GM19328 (cell line): ENCODE results near the gene PLD2.
"Not testable (repeated sequence)": the region's sequence is repeated elsewhere in the genome, so short reads cannot be mapped to it uniquely, and the experiment has no call there.

ENCODE experiments used
- ATAC-seq: cut with Tn5 transposase; IDR thresholded peaks from one replicate; pipeline ENCODE4 v1.9.1; 2021; ENCODE audit warnings: mild to moderate bottlenecking, moderate library complexity; ENCODE audit not compliant: unreplicated experiment

PLD2 gene

GRCh38 chr17:4853208-4853671, 46.3 kb downstream of the PLD2 start:
- no peak for ATAC-seq

- no peak for ATAC-seq
These were observed 47.2 kb downstream of the PLD2 start for GRCh38 chr17:4854111-4854681.

GRCh38 chr17:4856271-4856936, 49.5 kb downstream of the PLD2 start:
- no peak for ATAC-seq

- ATAC-seq: no peak
These were observed 50.0 kb downstream of the PLD2 start for GRCh38 chr17:4856937-4857314.

DNA sequence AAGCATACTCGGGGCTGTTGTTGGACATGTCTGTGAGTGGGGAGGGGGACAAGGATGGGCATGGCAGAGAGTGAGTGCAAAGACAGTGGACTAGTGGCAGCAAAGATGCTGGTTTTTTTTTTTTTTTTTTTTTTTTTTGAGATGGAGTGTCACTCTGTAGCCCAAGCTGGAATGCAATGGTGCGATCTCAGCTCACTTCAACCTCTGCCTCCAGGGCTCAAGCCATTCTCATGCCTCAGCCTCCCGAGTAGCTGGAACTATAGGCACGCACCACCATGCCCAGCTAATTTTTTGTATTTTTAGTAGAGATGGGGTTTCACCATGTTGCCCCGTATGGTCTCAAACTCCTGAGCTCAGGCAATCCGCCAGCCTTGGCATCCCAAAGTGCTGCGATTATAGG, 50.4 kb downstream of the PLD2 start:
- ATAC-seq: not testable (repeated sequence)

- ATAC-seq: no peak
These were observed 51.3 kb downstream of the PLD2 start for GRCh38 chr17:4858068-4858881.

DNA sequence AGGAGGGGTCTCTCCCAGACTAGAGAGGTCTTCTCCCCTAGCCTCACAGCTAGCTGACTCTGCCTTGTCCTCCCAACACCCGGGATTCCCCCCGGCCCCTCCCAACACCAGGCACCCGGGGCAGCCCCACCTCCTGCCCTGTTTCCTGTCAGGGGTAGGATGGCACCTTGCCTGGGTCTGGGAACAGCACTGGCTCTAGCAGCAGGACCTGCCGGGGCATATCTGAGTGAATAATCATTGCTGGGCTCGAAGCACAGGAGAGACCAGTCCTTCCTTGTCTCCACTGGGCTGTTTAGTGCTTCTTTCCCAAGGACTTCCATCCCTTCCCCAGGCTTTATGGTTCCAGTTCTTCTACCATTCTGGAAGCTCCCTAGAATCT, 51.9 kb downstream of the PLD2 start:
- ATAC-seq: no peak

DNA sequence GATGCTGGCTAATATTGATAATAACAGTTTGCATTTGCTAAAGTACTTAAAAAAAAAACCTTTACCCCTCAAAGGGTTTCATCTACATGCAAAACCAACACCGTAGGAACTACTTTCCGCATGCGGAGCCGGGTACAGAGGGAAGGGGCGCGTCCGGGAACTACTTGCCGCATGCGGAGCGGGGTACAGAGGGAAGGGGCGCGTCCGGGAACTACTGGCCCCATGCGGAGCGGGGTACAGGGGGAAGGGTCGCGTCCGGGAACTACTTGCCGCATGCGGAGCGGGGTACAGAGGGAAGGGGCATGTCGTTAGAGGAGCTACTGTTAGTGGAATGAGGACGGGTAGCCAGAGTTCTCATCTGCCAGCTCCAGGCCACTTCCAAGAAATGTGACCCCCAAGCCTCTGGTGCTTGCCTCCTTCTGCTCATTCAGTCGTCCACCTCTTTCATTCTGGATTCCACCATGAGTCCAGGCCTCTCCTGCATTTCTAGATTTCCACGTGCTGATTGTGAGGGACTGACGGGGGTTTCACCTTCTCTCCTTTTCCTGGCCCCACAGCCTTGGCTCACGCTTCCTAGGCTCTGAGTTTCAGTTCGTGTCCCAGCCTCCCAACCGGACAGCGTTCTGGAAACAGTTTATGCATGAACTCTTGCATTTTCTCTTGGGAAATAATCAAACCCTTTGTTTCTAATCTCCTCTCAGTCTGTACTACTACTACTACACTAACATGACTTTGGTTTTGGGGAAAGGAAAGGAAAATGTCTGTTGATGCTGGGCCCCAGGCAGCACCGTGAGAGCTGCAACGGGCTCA, 53.1 kb downstream of the PLD2 start:
- no peak for ATAC-seq

DNA sequence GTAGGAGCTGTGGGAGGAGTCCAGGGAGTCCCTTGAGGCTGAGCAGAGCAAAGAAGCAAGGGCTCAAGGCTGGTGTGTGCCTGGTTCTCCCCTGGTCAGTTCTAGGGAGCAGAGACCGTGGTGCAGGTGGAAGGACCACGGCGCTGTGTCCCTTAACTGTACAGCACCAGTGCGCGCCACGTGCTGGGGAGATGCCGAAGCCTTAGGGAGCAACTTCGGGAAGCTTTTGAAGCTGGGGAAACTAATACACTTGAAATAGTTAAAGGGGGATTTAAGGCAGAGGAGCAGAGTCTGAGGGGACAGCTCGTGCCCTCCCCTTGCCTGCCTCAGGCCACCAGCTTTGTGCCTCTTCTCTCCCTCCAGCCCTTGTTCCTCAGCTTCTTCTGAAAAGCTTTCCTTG, 53.7 kb downstream of the PLD2 start:
- no peak for ATAC-seq

GRCh38 chr17:4861052-4861451, 54.1 kb downstream of the PLD2 start:
- no peak for ATAC-seq

DNA sequence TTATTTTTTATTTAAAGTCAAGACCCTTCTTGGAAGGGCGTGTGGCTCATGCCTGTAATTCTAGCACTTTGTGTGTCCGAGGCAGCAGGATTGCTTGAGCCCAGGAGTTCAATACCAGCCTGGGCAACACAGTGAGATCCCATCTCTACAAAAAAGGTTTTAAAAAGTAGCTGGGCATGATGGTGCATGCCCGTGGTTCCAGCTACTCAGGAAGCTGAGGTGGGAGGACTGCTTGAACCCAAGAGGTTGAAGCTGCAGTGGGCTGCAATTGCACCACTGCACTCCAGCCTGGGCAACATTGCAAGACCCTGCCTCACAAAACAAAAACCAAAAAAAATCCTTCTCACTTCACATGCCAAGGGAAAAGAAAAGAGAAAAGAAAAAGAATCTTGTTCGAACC, 55.8 kb downstream of the PLD2 start:
- no peak for ATAC-seq

DNA sequence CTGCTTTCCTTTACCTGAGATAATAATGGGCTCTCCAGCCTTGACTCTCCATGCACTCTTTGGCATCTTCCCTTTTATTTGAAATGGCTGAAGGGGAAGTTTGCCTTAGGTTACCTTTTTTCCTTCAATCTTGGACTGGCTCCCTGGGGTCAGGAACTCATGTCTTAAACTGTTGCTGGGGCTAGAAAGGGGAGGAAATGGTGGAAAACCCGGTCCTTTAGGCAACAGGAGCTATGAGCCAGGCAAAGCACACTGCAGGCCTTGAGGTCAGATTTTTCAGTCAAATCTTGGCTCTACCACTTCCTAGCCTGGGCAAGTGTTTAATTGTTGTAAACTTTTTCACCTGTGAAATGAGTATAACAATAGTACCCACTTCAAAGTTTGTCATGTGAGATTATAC, 56.4 kb downstream of the PLD2 start:
- no peak for ATAC-seq

GRCh38 chr17:4867535-4867934, 60.6 kb downstream of the PLD2 start:
- not testable (repeated sequence) for ATAC-seq

GRCh38 chr17:4869058-4869998, 62.4 kb downstream of the PLD2 start:
- not testable (repeated sequence) for ATAC-seq

DNA sequence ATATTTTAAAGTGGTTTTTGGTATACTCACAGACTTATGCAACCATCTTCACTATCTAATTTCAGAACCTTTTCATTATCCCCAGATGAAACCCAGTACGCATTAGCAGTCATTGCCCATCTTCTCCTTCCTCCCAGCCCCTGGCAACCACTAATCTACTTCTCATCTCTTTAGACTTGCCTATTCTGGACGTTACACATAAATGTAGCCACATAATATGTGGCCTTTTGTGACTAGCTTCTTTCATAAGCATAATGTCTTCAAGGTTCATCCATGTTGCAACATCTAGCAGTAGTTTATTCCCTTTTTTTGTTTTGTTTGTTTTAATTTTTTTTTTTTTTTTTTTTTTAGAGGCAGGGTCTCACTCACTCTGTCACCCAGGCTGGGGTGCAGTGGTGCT, 63.9 kb downstream of the PLD2 start:
- no peak for ATAC-seq

GRCh38 chr17:4872786-4873185, 65.8 kb downstream of the PLD2 start:
- ATAC-seq: no peak
